GM10266 (cell line): Measurements from ENCODE around the gene GALNT9.

Source experiments
- DNase-seq: peaks from one replicate; pipeline ENCODE4 v3.0.0; 2012; ENCODE audit errors: extremely low spot score
- CTCF ChIP-seq: IDR thresholded peaks from 2 replicates; pipeline ENCODE4 v1.5.1; 2012; ENCODE audit warnings: mild to moderate bottlenecking, low read depth; ENCODE audit not compliant: control insufficient read depth, insufficient read depth; ENCODE audit errors: missing control alignments

GALNT9 gene

GRCh38 chr12:132182206-132182710 is 147.1 kb downstream of the GALNT9 start:
- no peak for DNase-seq
- TF ChIP-seq CTCF = no peak

- DNase-seq = no peak
- no peak for TF ChIP-seq CTCF
These were observed 147.7 kb downstream of the GALNT9 start for GRCh38 chr12:132181570-132182200.

- no peak for TF ChIP-seq CTCF
- DNase-seq = no peak
These were observed 148.5 kb downstream of the GALNT9 start for GRCh38 chr12:132180648-132181546.

- TF ChIP-seq CTCF = no peak
- DNase-seq = no peak
These were observed 149.7 kb downstream of the GALNT9 start for GRCh38 chr12:132179431-132180362.

GRCh38 chr12:132178801-132179401 is 150.5 kb downstream of the GALNT9 start:
- DNase-seq = no peak
- TF ChIP-seq CTCF = no peak

- DNase-seq = no peak
- TF ChIP-seq CTCF = no peak
These were observed 151.1 kb downstream of the GALNT9 start for GRCh38 chr12:132178316-132178715.
